ENCODE data around the gene OPA1.

Gene OPA1

DNA sequence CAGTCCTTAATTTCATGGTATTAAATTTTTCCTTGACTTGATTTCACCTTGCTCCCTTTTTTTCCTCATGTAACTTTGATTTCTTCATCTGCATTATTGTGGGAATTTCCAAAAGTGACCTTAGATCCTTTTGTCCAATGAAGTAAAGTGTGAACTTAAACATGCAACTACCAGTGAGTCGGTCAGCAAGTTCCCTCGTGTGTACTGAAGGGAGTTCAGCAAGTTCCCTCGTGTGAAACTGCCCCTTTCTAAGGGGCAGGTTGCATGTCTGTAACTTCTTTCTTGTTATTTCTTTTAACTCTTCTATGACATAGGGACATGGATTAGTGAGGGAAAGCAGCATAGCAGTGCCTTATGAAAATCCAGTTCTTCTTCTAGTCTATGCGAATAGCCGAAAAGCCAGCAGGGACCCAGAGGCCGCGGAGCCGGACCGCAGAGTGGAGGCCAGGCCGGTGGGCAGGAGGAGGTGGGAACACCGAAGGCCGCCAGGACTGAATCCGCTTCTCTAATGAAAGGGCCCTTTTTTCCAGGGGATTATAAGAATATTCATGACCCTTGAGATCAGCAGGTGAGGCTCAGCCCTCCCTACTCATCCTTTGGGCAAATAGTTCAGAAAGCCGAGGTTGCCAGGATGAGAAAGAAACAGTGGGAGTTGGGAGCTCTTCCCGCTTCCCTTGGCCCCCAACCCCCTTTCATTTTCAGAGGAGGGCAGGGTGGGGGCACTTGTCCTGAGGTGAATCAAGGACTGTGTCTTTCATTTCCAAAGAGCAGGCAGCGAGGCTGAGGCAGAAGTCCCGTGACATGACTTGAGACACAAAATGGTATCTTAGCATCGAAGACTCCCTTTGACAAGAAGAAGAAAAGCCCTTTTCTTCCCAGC, 117.5 kb downstream of the OPA1 start:
- DNase-seq (ENCODE audit: low read depth, low spot score) = no peak

GRCh38 chr3:193711166-193711485, 118.1 kb downstream of the OPA1 start:
- DNase-seq (ENCODE audit: low read depth, low spot score) = no peak

DNA sequence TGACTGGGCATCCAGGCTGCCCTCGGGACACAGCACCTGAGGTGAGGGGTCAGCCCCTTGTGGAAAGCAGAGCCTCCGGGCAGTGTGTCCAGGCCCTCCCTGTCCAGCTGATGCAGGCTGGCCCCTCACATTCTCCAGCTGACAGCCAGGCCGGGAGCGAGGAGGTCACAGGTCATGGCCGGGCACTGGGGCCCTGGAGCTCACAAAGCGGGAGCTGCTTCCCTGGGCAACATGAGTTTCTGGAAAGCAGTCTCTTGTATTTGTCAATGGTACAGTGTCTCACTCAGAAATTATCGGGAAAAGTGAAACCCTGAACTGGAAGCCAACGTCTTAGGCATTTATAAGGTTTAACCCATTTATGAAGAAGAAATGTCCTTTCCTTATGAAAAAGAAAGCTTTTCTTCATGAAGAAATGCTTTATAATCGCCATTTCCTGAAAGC, 118.5 kb downstream of the OPA1 start:
- no peak for DNase-seq (ENCODE audit: low read depth, low spot score)

- no peak for DNase-seq (ENCODE audit: low read depth, low spot score)
Observed at GRCh38 chr3:193711964-193712598, 119.1 kb downstream of the OPA1 start.

DNA sequence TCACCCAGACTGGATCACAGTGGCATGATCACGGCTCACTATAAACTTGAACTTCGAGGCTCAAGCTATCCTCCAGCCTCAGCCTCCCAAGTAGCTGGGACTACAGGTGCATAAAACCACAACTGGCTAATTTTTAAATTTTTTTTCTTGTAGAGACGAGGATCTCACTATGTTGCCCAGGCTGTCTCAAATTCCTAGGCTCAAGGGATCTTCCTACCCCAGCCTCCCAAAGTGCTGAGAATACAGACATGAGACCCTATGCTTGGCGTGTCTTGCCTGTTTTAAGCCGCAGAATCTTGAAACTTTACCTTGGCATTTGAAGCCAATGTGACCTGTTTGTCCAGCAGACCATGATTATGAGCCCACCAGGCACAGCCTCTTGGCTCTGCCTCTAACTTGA, 119.9 kb downstream of the OPA1 start:
- no peak for DNase-seq (ENCODE audit: low read depth, low spot score)

DNA sequence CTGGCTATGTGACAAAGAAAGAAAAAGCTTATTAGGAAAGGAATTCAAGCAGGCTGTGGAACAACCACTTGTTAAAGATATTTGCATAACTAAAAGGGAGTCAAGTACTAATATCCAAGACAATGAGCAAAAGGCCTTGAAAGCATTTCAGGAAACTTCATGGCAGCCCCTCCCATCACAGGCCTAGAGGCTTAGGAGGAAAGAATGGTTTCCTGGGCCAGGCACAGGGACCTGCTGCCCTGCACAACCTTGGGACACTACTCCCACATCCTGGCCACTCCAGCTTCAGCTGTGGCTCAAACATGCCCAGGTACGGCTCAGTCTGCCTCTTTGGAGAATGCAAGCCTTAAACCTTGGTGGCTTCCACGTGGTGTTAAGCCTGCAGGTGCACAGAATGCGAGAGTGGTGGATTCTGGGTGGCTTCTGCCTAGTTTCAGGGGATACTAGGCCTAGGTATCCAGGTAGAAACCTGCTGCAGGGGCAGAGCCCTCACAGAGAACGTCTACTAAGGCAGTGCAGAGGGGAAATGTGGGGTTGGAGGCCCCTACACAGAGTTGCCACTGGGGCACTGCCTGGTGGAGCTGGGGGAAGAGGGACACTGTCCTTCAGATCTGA, 121.6 kb downstream of the OPA1 start:
- no peak for DNase-seq (ENCODE audit: low read depth, low spot score)

DNA sequence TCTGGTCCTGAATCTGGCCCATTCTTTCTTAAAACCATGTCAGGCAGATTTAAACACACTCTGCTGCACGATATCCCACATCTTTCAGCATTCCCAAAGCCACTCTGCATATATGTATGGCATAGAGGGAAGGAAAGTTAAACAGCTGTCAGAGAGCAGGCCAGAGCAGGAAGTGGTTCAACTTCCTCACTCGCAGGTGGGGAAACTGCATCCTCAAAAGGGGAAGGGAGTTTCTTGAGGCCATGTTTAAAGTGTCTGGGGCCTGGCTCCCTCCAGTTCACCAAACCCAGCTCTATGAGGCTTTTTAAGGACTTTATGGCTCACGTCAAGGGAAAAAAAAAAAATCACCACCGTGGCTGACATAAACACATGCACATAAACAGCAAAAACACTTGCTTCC, 123.1 kb downstream of the OPA1 start:
- DNase-seq (ENCODE audit: low read depth, low spot score) = no peak

DNA sequence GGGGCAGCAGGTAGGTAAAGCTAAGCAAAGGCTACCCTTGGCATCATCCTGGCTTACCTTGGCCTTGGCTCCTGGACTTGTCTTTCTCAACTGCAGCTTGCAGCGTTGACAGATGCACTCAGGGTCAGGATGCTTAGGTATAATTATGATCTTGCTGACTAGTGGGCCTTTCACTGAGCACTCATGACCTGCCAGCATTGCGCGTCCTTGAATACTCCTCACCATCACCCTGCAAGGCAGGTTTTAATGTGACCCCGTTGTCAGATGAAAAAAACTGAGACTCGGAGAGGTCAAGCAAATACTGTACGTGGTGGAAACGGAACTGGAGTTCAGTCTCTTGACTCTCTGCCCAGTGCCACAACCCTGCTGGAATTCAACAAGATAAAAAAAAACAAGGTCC, 126.7 kb downstream of the OPA1 start:
- no peak for DNase-seq (ENCODE audit: low read depth, low spot score)

DNA sequence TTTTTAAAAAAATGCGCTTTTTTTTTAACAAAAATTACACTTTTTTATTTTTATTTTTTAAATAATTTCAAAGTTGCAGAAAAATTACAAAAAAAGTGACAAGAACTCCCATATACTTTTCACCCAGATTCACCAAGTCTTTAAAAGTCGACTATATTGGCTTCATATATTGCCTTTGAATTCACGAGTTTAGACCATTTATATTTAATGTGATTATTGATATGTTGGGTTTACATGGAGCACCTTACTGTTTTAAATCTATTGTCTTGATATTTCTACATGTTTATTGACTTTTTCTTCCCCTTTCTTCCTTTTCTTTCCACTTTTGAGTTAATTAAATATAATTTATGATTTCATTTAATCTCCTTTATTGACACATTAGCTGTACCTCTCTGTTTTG, 127.2 kb downstream of the OPA1 start:
- no peak for DNase-seq (ENCODE audit: low read depth, low spot score)

GRCh38 chr3:193722566-193722965, 129.6 kb downstream of the OPA1 start:
- DNase-seq (ENCODE audit: low read depth, low spot score) = no peak

DNA sequence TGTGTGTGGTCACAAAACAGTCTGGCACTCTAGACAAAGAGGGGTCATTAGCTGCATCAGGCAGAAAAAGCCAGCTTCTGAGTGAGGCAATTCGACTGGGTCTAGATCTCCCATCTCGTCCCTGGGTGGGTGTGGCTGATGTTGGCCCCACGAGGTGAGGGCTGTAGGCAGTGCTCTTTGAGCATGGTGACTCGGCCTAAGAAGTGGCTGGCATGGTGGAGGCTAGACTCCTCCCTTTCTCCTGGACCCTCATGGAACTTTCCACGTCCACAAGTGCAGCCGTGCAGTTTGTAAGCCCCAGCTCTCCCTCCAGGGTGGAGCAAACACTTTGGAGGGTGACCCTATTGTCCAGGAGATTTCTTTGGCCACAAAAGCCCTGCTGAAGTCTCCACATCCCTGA, 134.1 kb downstream of the OPA1 start:
- no peak for DNase-seq (ENCODE audit: low read depth, low spot score)

- DNase-seq (ENCODE audit: low read depth, low spot score) = no peak
Observed at GRCh38 chr3:193728429-193729087, 135.6 kb downstream of the OPA1 start.

GRCh38 chr3:193729088-193729465, 136.1 kb downstream of the OPA1 start:
- no peak for DNase-seq (ENCODE audit: low read depth, low spot score)

DNA sequence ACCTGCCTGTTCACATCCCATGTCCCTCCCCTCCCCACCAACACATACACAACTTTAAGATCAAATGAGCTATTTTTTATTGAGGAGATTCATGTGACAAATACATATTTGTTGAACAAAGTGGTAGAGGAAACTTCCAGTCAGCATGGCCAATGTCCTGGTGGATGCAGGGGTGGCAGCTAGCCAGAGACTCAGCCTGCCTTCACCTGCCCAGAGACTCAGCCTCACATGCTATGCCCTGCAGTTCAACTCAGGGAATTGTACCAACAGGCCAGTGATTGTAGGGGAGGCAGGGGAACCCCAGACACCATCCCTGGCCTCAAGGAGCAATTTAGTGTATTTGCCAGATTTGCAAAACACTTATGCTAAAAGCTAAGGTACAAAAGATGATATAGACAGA, 136.6 kb downstream of the OPA1 start:
- no peak for DNase-seq (ENCODE audit: low read depth, low spot score)

- DNase-seq (ENCODE audit: low read depth, low spot score) = no peak
Observed at GRCh38 chr3:193730511-193730910, 137.5 kb downstream of the OPA1 start.

- no peak for DNase-seq (ENCODE audit: low read depth, low spot score)
Observed at GRCh38 chr3:193730976-193731375, 138.0 kb downstream of the OPA1 start.

- no peak for DNase-seq (ENCODE audit: low read depth, low spot score)
Observed at GRCh38 chr3:193731656-193732055, 138.6 kb downstream of the OPA1 start.

DNA sequence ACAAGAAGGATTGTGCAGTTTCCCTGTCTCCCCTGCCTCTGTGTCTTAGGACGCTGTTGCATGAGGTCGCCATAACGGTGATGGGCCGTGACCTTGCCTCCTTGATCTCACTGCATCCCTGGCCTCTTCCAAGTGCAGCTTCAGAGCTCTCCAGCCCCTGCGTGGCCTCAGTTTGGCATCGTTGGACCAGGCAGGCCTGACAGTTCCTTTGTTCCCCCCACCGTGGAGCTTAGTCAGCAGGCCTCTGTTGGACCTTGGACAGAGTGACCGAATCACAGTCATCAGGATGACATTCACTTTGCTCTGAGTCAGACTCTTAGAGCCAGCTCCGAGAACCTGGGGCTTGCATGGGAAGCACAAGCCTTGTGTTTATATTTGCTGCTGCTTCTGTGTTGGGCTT, 139.4 kb downstream of the OPA1 start:
- DNase-seq (ENCODE audit: low read depth, low spot score) = no peak

GRCh38 chr3:193732827-193733226, 139.8 kb downstream of the OPA1 start:
- DNase-seq (ENCODE audit: low read depth, low spot score) = no peak

DNA sequence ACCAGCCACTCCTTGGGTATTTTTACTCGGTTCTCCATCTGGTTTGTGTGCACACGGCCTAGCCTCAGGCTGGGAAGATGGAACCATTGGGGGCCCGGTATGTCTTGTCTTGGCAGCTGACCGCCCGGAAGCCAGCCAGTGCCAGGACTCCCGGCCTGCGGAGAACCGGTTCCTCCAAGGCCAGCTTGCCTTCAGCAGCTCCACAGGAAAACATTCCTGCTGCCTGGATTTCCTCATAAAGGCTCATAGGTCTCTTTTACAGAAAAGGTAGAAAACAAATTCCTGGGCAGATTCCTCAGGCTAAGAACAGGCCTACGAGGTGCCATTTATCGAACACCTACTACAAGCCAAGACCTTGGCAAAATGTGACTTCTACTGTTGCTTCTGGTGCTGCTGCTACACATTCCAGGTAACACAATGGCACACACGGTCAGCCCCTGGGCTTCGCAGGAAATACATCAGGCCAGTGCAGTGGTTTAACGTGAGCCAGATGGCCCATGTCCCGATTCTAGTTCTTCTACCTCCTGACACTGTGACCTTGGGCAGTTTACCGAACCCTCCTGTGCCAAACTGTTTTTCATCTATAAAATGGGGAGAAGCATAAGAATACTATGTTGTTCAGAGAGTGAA, 141.8 kb downstream of the OPA1 start:
- DNase-seq (ENCODE audit: low read depth, low spot score) = no peak

DNA sequence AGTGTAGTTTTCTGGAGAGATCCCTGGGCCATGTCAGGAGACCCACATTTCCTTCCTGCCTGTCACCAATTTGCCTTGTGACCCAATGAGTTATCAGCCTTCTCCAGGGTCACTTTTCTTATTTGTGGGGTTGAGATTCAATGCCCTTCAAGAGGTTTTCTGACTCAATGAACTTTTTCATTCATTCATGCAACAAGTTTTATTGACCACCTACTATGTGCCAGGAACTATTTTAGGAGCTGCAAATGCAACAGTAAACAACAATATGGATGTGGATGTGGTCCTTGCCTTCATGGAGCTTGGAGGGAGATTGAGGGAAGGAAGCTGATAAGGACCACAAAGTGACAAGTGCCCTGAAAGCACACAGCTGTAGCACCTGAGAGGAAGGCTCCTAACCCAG, 142.8 kb downstream of the OPA1 start:
- DNase-seq (ENCODE audit: low read depth, low spot score) = no peak

GRCh38 chr3:193736616-193737015, 143.6 kb downstream of the OPA1 start:
- DNase-seq (ENCODE audit: low read depth, low spot score) = no peak

Measured in activated naive CD8-positive, alpha-beta T cell treated with anti-CD3 and anti-CD28 coated beads, Interleukin-2, amount 50 U/mL, for 16 hours (primary cell).